GM08714 (cell line): ENCODE results near the gene TBC1D21.

Experiments used
- H3K4me3 ChIP-seq: fragments of 200-500 bp; sonication (Bioruptor generic); 2 replicates; pipeline ENCODE4 v1.5.1; 2014; ENCODE audit warnings: mild to moderate bottlenecking, low read length, inconsistent platforms
- ZNF274 ChIP-seq: IDR thresholded peaks from 2 replicates; pipeline ENCODE4 v1.6.1; 2012; ENCODE audit warnings: mild to moderate bottlenecking, low read depth, low read length

TBC1D21 gene

DNA sequence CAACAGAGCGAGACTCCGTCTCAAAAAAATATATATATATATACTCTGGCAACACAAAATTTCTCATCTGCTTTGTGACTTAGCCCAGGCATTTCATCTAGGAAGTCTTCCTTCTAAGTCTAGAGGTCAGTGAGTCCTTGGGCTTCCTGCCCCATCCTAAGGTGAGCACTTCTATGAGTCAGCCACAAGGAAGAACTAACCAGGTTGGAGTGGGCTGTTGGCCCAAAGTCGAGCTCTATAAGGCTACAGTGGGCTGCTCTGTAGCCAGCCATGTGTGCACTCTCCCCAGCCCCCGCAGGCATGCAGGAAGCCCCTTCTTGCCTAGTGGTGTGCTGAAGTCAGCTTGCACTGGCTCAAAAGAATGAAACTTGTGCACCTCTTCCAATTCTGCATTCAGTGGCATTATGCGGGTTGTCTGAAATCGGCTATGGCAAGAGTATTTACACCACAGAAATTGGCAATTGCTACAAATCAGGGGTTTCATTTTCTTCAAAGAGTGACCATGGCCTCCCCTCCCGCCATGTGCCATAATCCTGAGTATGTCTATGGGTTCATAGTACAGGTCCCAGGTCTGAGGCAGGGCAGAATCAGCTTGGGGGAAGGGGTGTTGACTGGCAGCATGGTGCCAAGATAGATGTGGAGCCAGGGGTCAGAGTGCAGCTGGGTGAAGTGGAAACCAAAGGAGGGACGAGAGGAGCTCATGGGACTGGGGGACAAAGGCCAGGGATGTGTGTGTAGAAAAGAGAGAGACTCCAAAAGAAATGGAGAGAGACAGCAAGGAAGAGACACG, 30.9 kb downstream of the TBC1D21 start:
- TF ChIP-seq ZNF274: no peak
- H3K4me3 ChIP-seq: no peak overlapping the region

DNA sequence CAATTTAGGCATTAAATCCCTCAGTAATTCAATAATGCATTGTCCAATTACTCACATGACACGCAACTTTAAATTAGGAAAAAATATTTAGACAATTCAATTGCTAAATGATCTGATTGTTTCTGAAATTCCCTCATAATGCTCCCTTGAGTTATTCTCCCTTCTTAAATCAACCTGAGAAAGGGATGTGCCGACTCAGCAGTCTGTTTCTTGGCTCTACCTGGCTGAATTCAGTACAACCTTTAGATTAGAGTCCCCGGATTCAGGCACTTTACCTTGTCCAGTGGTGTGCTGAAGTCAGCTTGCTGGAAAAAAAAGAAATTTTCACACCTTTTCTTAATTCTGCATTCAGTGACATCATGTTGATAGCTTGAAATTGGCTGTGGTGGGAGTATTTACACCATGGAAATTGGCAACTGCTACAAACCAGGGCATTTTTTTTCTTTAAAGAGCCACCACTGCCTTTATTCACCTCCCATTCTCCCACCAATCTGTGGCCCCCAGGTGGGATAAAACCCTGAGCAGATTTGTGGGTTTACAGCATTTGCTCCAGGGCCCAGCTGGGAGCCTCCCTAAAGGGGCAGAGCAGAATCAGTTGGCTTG, 32.0 kb downstream of the TBC1D21 start:
- no peak overlapping the region for H3K4me3 ChIP-seq
- TF ChIP-seq ZNF274: no peak

DNA sequence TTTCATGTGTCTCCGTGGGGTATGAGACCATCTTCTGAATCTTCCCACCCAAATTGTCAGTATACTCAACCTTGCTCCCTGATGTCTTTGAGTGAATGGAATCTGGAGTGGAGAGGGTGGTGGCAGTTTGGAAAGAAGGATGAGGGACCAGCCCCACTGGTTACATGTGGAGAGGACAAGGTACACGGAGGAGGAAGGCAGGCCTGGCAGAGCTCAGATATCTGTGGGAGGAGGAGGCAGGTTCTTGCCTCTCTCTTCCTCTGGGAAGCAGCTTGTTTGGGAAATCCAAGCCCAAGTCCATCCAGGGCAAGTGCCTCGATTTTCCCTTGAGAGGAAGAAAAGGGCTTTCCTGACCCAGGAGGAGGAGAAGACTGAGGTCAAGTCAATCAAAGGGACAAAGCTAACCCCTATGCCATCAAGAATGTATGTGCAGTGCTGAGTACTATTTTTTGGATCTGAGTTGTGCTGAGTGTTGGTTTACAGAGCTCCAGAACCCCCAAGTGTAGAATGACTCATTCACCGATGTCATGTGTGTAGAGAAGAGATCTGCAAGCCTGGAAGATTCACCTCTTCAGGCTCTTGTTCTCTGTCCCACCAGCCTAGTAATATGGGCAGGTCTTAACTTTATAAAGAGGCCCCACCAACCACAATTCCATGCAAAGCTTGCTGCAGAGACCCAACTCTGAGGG, 33.1 kb downstream of the TBC1D21 start:
- TF ChIP-seq ZNF274: no peak
- no peak overlapping the region for H3K4me3 ChIP-seq

DNA sequence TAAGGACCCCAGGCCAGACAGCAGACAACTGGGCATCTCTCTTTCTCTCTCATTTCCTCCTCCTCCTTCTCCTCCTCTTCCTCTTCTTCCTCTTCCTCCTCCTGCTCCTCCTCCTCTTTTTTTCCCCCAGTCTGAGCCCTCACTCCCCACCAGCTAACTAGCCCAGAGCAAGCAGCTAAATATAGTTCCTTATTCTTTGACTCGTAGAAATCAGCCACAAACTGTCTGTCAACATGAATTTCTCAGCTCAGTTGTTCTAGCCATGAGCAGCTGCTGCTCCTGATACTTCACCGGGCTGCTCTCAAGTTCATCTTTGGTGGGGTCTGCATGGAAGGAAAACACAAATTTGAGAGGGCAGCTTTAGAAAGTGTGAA, 33.7 kb downstream of the TBC1D21 start:
- H3K4me3 ChIP-seq: no peak overlapping the region

DNA sequence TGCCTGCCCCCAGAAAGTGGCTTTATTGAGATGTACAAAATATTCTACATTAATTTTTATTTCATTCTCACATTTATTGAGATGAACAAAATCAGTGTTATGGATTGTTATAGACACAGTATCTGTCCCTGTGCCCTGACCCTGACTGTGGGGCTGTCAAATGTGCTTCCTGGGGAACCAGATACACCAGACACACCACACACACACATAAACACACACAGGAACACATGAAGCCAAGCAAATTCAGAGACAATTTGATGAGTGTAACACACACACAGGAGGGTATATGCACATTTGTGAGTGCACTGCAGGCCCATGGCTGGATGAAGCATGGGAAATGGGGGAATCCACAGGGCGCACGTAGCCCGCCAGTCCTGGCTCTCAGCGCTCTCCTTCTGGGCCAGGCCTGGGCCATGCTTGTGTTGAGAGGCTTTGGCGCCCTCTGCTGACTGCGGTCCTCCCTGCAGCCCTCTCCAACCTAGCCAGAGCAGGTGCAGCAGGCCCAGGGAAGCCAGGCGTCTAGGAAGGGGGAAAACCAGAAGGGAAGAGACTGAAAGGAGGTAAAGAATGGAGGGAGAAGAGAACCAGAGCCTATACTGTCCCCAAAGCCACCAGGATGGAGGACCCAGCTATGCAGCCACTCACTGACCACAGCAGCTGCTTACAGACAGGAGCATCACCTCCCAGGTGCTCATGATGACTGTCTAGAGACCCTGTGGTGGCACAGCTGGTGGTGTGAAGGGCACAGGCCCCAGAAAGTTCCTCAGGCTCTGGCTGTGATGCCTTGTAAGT, 34.9 kb downstream of the TBC1D21 start:
- H3K4me3 ChIP-seq: no peak overlapping the region
- no peak for TF ChIP-seq ZNF274

More for the DNA sequence above, 33.7 kb downstream of the TBC1D21 start:
- no peak for TF ChIP-seq ZNF274

DNA sequence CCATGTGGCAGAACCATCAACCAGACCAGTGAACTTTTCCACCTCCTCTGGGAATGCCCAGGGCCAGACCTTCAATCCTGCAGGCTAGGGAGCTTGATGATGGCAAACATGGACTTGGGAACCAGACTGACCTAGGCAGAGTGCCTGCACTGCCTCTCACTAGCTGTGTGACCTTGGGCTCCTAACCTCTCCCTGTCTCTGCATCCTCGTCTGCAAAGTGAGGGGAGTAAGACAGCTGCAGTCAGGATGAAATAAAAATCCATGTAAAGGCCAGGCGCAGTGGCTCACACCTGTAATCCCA, 35.4 kb downstream of the TBC1D21 start:
- H3K4me3 ChIP-seq: no peak overlapping the region
- no peak for TF ChIP-seq ZNF274

DNA sequence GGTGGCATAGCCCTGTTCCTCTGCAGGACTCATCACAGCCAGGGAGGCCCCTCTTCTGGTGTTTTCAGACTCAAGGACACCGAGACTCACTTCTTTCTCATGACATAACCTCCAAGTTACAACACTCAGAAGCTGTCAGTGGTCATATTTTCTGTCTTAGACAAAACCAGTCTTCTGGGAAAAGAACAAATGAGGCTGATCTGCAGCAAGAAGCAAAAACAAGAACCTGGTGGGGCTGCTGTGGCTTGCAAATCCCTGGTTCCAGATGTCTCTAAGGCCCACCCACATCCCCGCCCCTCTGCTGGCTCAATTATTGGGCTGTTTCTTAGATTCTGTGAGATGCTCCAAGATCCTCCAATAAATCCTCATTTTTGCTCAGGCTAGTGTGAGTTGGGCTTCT, 36.3 kb downstream of the TBC1D21 start:
- H3K4me3 ChIP-seq: no peak overlapping the region
- no peak for TF ChIP-seq ZNF274

DNA sequence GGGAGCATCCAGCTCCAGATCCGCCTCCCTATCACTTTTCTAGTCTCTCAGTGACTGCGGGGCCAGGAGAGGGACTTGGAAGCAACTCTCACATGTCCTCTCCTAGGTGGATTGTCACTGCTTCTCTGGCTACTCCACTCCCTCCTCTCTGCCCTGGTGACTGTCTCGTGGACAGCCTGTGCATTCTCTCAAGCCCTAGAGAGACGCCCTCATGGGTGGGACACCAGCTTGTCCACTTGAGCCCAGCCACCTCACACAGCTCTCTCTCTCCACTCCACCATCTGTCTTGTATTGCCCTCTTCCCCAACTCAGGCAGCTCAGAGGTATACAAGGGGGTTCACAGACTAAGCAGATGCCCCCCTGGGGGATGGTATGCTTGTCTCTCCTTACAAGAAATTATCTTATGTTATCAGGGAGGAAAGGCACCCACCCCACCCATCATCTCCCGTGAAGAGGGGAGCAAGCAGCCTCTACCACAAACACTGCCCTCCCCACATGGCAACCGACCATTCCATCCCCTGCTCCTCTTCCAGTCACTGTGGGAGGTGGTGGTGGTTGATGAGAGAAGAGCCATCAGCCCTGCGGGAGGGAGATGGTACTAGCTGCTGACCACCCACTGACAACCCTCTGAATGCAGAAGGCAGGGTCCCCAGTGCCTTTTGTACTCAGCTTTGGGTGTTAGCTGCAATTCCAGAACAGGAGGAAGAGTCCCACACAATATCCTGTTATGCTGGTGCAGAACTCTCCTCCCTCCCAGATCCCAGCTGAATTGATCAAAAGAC, 37.3 kb downstream of the TBC1D21 start:
- TF ChIP-seq ZNF274: no peak
- no peak overlapping the region for H3K4me3 ChIP-seq

DNA sequence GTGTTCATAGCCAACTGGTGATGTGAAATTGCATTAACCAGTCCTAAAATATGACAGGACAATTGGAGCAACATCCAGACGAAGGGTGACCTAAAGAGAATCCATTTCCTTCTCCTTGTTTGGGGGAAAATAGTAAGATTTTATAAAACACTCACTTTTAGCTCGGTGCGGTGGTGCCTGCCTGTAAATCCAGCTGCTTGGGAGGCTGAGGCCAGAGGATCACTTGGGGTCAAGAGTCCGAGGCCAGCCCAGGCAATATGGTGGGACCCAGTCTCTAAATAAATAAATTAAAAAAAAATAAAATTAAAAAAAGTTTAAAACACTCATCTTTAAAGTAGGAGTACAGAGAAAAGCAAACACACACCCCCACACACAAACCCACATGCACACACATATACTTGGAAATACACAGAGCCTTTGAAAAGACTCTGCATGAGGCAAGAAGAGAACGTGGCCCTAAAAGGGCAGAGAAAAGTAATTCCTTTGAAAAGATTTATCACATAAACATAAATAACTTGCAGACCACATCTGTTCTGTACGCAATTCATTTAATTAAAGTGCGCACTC, 38.7 kb downstream of the TBC1D21 start:
- no peak for TF ChIP-seq ZNF274

DNA sequence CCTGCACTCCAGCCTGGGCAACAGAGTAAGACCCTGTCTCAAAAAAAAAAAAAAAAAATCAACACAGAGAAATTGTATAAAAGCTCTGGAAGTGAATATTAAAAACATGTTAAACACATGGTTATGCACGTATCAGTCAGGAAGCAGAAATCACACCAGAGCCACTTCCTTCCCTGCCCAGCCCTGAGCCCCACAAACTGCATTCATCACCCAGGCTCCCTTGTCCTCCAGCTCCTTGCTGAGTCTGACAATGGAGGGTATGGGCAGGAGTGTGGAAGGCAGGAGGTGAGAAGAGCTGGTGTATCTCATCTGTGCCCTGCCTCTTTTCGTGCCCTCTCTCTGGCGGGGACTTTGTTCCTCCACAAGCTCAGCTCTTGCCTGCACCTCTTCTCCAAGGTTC, 40.8 kb downstream of the TBC1D21 start:
- H3K4me3 ChIP-seq: no peak overlapping the region
- TF ChIP-seq ZNF274: no peak

More for the DNA sequence above, 38.7 kb downstream of the TBC1D21 start:
- no peak overlapping the region for H3K4me3 ChIP-seq

DNA sequence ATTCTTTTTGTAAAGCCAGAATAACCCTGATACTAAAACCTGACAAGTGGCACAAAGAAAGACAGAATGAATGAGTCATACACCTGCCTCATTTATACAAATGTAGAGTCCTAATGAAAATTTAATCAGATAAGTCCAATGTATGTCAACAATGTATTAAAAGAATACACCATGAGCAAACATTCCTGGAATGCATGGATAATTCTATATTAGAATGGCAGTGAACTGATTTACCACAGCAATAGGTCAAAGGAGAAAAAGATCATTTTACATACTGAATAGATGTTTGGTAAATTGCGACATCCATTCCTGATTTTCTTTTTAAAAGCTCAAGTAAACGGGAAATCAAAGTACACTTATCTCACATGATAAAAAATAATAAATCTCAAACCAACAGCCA, 41.7 kb downstream of the TBC1D21 start:
- no peak for TF ChIP-seq ZNF274
- H3K4me3 ChIP-seq: no peak overlapping the region

DNA sequence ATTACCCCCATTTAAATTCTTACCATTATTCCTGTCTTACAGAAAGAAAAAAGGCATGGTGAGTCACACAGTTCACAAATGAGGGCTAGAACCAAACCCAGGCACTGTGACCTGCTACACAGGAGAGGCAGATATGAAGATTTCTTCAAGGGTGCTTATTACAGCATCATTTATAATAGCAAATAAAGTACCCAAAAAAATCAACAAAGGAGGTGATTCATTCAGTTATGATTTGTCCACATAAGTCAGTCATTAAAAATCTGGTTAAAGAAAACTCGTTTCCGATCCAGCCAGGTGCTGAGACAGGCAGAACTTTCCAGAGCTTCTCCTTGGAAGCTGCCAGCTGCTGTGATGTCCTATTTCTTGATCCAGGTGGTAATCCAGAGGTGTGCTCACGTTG, 45.4 kb downstream of the TBC1D21 start:
- H3K4me3 ChIP-seq: no peak overlapping the region
- no peak for TF ChIP-seq ZNF274

DNA sequence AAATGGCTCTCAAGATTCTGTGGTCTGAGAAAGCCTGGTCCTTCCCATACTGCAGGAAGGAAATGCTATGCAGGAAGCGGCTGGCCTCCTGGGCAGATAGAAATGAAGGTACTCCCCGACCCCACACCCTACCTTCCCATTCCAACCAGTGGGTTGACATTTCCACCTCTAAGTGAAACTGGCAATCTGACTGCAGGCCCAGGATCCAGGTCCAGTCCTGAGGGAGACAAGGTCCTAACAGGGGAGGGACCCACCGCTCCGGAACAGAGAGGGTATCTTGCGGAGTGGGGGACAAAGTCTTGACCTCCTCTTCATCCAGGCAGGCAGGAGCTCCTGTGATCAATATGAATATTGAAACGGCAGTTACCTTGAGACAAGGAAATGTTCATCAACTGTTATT, 46.3 kb downstream of the TBC1D21 start:
- no peak overlapping the region for H3K4me3 ChIP-seq
- no peak for TF ChIP-seq ZNF274

DNA sequence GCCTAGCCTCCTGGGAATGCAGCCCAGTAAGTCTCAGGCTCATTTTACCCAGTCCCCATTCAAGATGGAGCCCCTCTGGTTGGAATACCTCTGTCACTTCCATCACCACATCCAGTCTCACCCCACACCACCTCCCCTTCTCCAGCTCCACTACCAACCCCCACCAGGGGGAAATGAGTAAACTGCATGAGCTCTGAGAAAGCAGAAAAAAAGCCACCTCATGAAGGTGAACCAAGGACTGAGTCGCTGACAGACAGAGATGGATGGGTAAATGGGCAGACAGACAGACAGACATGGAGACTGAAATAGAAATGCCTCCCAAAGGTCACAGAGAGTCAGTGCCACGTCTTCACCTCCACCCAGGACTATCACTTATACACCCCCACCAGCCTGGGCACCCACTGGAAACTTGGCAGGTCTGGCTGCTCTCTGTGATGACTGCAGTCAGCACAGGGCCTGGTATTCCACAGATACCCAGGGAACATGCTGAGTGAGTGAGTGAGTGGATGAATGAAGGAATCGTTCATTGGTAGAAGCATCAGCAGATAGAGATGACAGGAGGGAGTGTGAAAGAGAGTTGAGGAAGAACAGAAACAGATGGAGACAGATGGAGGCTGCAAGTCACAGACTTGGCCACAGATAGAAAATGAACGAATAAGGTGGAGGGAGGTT, 48.0 kb downstream of the TBC1D21 start:
- no peak overlapping the region for H3K4me3 ChIP-seq
- TF ChIP-seq ZNF274: no peak
